Testis (tissue), 3 donors: ENCODE data around the gene YEATS2. TPM values are rescaled to one million over a fixed set of nuclear protein-coding genes. Genes with fewer than 3 reads are reported as not detected.

ENCODE experiments used
- DNase-seq: peaks from one replicate; pipeline ENCODE4 v3.0.0-alpha.2; 2019
- H3K27ac ChIP-seq, 2 donors: fragments of 200-600 bp; sonication (generic); one replicate each; pipeline ENCODE4 v1.5.1; 2019
- H3K27me3 ChIP-seq: fragments of 200-600 bp; sonication (generic); one replicate; pipeline ENCODE4 v1.5.1; 2019
- H3K36me3 ChIP-seq: fragments of 200-600 bp; sonication (generic); one replicate; pipeline ENCODE4 v1.5.1; 2017; ENCODE audit warnings: low read depth; ENCODE audit errors: missing control alignments
- H3K4me1 ChIP-seq: fragments of 200-600 bp; sonication (generic); one replicate; pipeline ENCODE4 v1.5.1; 2019
- H3K4me3 ChIP-seq, 2 donors: fragments of 200-600 bp; sonication (generic); one replicate each; pipeline ENCODE4 v1.5.1; 2017 to 2019
- H3K9me3 ChIP-seq: fragments of 200-600 bp; sonication (generic); one replicate; pipeline ENCODE4 v1.5.1; 2017
- CTCF ChIP-seq, 3 experiments: fragments of 450-650 bp in 2 of 3; fragments of 200-600 bp in 1 of 3; sonication (generic) in 1 of 3; IDR thresholded peaks; one replicate each; pipeline ENCODE4 v1.5.1; 2016 to 2019; ENCODE audit warnings: antibody characterized with exemption in 3 of 3, mild to moderate bottlenecking in 2 of 3, moderate library complexity in 1 of 3
- POLR2A ChIP-seq: fragments of 450-650 bp; IDR thresholded peaks from one replicate; pipeline ENCODE4 v1.6.1; 2017; ENCODE audit warnings: antibody characterized with exemption, mild to moderate bottlenecking, moderate library complexity
- WGBS, 2 donors: methylation state at CpG; one replicate each; pipeline ENCODE4 v1.1.5; 2018; 5-methylcytosine and 5-hydroxymethylcytosine counted together
- intact Hi-C: fragments of 100-400 bp; cut with DNase I; formaldehyde crosslinking; loops from one replicate; pipeline ENCODE4 v1.15.1; 2023; ENCODE audit warnings: low total_unique reads
- polyA plus RNA-seq: library from polyadenylated mRNA; stranded (reverse); fragments of 350-450 nt; fragmentation: Illumina TruSeq; extraction: RNeasy Lipid Tissue Mini Kit (QIAGEN cat#74804); gene quantifications from one replicate; pipeline ENCODE4 v1.2.3, GENCODE V29; 2014; ENCODE audit warnings: low read depth, low replicate concordance; ENCODE audit not compliant: insufficient read depth
- total RNA-seq, 2 donors: library from RNA; depleted of rRNA; stranded (reverse); fragments of >200 nt; gene quantifications; one replicate each; pipeline ENCODE4 v1.2.3, GENCODE V29; 2016

Gene YEATS2
- total and polyA plus RNA-seq, 3 donors from 2014 or later = 19.3 to 41.7 (median 39.9) TPM

DNA sequence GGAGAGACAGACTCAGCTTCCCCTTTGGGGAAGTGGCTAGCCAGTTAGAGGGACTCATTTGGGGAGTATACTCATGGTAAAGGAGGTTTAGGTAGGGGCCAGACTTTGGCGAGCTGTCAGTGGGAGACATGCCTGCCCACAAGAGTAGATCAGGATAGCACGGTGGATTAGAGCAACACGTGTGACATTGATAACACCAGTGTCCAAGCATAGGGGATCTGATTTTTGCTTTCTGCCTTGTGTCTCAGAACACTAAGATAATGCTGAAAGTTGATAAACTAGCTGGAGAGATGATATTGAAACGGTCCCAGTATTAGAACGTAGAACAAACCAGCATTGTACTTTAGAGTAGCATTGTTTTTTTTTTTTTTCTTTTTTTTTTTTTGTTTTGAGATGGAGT lies 101.9 kb downstream of the YEATS2 start:
- H3K27ac ChIP-seq = no peak overlapping the region
- TF ChIP-seq POLR2A = no peak
- no peak for TF ChIP-seq CTCF (IDR thresholded peaks at IDR 0.05)
- H3K36me3 ChIP-seq = no peaks in the 10 kb centered on the region

DNA sequence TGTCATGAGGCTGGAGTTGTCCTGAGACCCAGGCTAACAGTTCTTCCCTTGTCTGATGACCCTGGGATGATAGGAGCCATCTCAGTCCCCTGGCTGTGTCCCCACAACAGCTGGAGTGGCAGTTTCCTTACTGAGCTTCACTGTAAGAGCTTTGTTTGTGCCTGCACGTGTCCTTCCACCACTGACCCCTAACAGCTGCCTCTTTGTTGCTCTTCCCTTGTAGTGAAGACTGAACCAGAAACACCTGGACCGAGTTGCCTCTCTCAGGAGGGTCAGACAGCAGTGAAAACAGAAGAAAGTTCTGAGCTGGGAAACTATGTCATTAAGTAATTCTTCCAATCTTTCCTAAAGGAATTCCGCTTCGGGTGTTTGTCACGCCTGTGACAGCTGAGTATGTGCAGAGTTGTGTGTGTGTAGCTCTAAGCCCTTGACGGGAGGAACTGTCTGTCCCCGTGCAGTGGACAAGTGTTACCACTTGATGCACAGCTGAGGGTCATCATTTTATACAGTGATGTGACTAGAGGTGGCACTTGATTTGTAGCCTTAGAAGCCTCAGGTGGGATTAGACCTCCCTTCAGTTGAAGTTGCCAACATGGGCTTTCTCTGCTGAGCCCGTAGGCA lies 102.8 kb downstream of the YEATS2 start:
- DNase-seq = peak; percentile 38
- Histone ChIP-seq H3K27ac (no peak overlapping the region), H3K4me3 (no peak overlapping the region), H3K27me3 (no peaks in the 10 kb centered on the region), H3K36me3 (no peaks in the 10 kb centered on the region), H3K4me1 (peaks cover 3% of the 10 kb centered on the region), H3K9me3 (no peaks in the 10 kb centered on the region)
- 63 to 76% methylated on average over 7 to 8 of the region's 8 CpGs for WGBS, 2 donors
- intact Hi-C loops = no loop called here
- TF ChIP-seq POLR2A (no peak), CTCF (IDR thresholded peaks at IDR 0.05) (no peak)

More for the DNA sequence above, 101.9 kb downstream of the YEATS2 start:
- Histone ChIP-seq H3K4me3 (no peak overlapping the region), H3K4me1 (peaks cover 3% of the 10 kb centered on the region), H3K27me3 (no peaks in the 10 kb centered on the region), H3K9me3 (no peaks in the 10 kb centered on the region)
- intact Hi-C loops = no loop called here
- no peak for DNase-seq
- 68 to 87% methylated on average over 5 of the region's 5 CpGs for WGBS, 2 donors

GRCh38 chr3:183801601-183802000 lies 104.0 kb downstream of the YEATS2 start:
- H3K36me3 ChIP-seq = no peaks in the 10 kb centered on the region
- H3K9me3 ChIP-seq = no peaks in the 10 kb centered on the region
- TF ChIP-seq POLR2A = no peak
- TF ChIP-seq CTCF (IDR thresholded peaks at IDR 0.05) = no peak
- no peak overlapping the region for H3K27ac ChIP-seq
- 94 to 95% methylated on average over 5 of the region's 5 CpGs for WGBS, 2 donors
- H3K4me1 ChIP-seq = peaks cover 3% of the 10 kb centered on the region
- H3K4me3 ChIP-seq = no peak overlapping the region
- no peak for DNase-seq
- no peaks in the 10 kb centered on the region for H3K27me3 ChIP-seq
- intact Hi-C loops = no loop called here

DNA sequence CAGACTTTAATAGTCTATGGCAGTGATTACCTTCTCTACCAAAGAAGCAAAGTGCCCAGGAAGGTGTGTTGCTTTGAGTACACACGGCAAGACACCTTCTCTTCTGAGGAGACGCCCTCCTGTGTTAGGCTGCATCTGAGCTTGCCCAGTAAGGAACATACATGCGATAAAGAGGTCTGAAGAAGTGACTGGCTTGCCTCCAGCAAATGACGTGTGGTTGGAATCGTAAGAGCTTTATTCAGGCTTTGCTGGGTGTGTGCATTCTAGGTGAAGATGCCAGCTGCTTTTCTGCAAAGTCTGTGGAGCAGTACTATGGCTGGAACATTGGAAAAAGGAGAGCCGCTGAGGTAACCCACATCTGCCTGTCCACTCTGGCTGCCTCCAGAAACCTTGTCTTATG lies 105.4 kb downstream of the YEATS2 start:
- intact Hi-C loops = no loop called here
- WGBS, 2 donors = 89 to 94% methylated on average over 6 of the region's 6 CpGs

More for the DNA sequence above, 105.4 kb downstream of the YEATS2 start:
- Histone ChIP-seq H3K27ac (no peak overlapping the region), H3K9me3 (no peaks in the 10 kb centered on the region), H3K36me3 (no peaks in the 10 kb centered on the region), H3K27me3 (no peaks in the 10 kb centered on the region), H3K4me3 (no peak overlapping the region), H3K4me1 (peaks cover 3% of the 10 kb centered on the region)
- DNase-seq = no peak
- no peak for TF ChIP-seq CTCF (IDR thresholded peaks at IDR 0.05)
- no peak for TF ChIP-seq POLR2A
